MM.1S (cell line): ENCODE data around the gene FBXL2.

Source experiments
- EZH2phosphoT487 ChIP-seq: fragments of 300-600 bp; sonication (generic); IDR thresholded peaks from 2 replicates; pipeline ENCODE4 v1.6.1; 2018; ENCODE audit warnings: antibody characterized with exemption, low read length
- TF ChIP-seq, protein P1 (sequence below): fragments of 300-600 bp; sonication (generic); IDR thresholded peaks from 2 replicates; pipeline ENCODE4 v1.5.1; 2016; ENCODE audit warnings: antibody characterized with exemption, low read length, mixed read lengths

- TF ChIP-seq, protein P1, sequence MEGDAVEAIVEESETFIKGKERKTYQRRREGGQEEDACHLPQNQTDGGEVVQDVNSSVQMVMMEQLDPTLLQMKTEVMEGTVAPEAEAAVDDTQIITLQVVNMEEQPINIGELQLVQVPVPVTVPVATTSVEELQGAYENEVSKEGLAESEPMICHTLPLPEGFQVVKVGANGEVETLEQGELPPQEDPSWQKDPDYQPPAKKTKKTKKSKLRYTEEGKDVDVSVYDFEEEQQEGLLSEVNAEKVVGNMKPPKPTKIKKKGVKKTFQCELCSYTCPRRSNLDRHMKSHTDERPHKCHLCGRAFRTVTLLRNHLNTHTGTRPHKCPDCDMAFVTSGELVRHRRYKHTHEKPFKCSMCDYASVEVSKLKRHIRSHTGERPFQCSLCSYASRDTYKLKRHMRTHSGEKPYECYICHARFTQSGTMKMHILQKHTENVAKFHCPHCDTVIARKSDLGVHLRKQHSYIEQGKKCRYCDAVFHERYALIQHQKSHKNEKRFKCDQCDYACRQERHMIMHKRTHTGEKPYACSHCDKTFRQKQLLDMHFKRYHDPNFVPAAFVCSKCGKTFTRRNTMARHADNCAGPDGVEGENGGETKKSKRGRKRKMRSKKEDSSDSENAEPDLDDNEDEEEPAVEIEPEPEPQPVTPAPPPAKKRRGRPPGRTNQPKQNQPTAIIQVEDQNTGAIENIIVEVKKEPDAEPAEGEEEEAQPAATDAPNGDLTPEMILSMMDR: no peak
- no peak for TF ChIP-seq EZH2phosphoT487
Observed at GRCh38 chr3:33360136-33360825, 83.0 kb downstream of the FBXL2 start.
